ENCODE measurements around the gene CDPF1. TPM values are rescaled to one million over a fixed set of nuclear protein-coding genes. Genes with fewer than 3 reads are reported as not detected.

CDPF1 gene
- polyA plus RNA-seq, 1 donor from 2014 or later = 32.7 TPM

- H3K79me2 ChIP-seq (replicated peaks; ENCODE audit: insufficient read depth, low read length) = no peaks in the 10 kb centered on the region
- no peak overlapping the region for H3K4me3 ChIP-seq (ENCODE audit: low read length)
- no peak for TF ChIP-seq EP300 (conservative IDR thresholded peaks at IDR 0.05; ENCODE audit: poor library complexity, severe bottlenecking)
- no peaks in the 10 kb centered on the region for H3F3A ChIP-seq (ENCODE audit: insufficient read depth, low read length, poor library complexity, severe bottlenecking)
- H3K9me2 ChIP-seq (ENCODE audit: insufficient read depth, low read length) = no peaks in the 10 kb centered on the region
- H3K27ac ChIP-seq (ENCODE audit: low read length) = no peak overlapping the region
- H3K27me3 ChIP-seq (ENCODE audit: insufficient read depth, low read depth, low read length) = no peaks in the 10 kb centered on the region
- H3K4me2 ChIP-seq (ENCODE audit: low read length) = no peak overlapping the region
- H3K36me3 ChIP-seq (ENCODE audit: insufficient read depth, low read length) = no peaks in the 10 kb centered on the region
- H3K9me3 ChIP-seq (ENCODE audit: low read length) = no peaks in the 10 kb centered on the region
- H4K20me1 ChIP-seq (ENCODE audit: insufficient read depth) = no peaks in the 10 kb centered on the region
- H2AFZ ChIP-seq (ENCODE audit: low read depth, low read length) = no peak overlapping the region
- no peak overlapping the region for H3K9ac ChIP-seq (ENCODE audit: low read length)
Observed at GRCh38 chr22:46220921-46221320, 29.2 kb downstream of the CDPF1 start.

DNA sequence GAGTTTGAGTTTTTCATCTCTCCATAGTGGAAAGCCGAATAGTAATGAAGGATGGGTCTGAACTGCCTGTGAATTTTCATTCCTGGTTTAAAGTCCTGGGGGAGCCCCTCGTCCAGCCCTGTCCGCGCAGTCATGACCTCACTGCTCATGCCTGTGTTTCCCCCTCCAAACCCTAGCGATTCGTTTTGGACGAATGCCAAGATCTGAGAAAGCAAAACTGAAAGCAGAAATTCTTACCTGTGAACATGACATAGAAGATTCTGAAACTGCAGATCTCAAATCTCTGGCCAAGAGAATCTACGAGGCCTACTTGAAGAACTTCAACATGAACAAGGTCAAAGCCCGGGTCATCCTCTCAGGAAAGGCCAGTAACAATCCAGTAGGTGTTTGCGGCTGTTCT, 30.5 kb downstream of the CDPF1 start:
- no peaks in the 10 kb centered on the region for H3K36me3 ChIP-seq (ENCODE audit: insufficient read depth, low read length)
- no peak overlapping the region for H2AFZ ChIP-seq (ENCODE audit: low read depth, low read length)
- no peak overlapping the region for H3K27ac ChIP-seq (ENCODE audit: low read length)
- no peak overlapping the region for H3K4me3 ChIP-seq (ENCODE audit: low read length)
- H3K9me2 ChIP-seq (ENCODE audit: insufficient read depth, low read length) = no peaks in the 10 kb centered on the region
- no peaks in the 10 kb centered on the region for H3K9me3 ChIP-seq (ENCODE audit: low read length)
- no peak overlapping the region for H3K4me2 ChIP-seq (ENCODE audit: low read length)
- no peak for TF ChIP-seq REST (IDR thresholded peaks at IDR 0.05; ENCODE audit: borderline replicate concordance)
- no peak for TF ChIP-seq SMC3 (conservative IDR thresholded peaks at IDR 0.05; ENCODE audit: poor library complexity)
- no peak for TF ChIP-seq EZH2 (IDR thresholded peaks at IDR 0.05; ENCODE audit: borderline replicate concordance, insufficient read depth, low read length, poor library complexity, severe bottlenecking)
- TF ChIP-seq RAD21 (conservative IDR thresholded peaks at IDR 0.05) = no peak
- no peak for TF ChIP-seq MXI1 (conservative IDR thresholded peaks at IDR 0.05; ENCODE audit: poor library complexity, severe bottlenecking)
- TF ChIP-seq EP300 (conservative IDR thresholded peaks at IDR 0.05; ENCODE audit: poor library complexity, severe bottlenecking) = no peak
- TF ChIP-seq TAF1 (IDR thresholded peaks at IDR 0.05; ENCODE audit: low read depth) = no peak
- no peak for TF ChIP-seq POLR2AphosphoS5 (IDR thresholded peaks at IDR 0.05)
- TF ChIP-seq CTCF (IDR thresholded peaks at IDR 0.05; ENCODE audit: poor library complexity, severe bottlenecking) = no peak
- H4K20me1 ChIP-seq (ENCODE audit: insufficient read depth) = no peaks in the 10 kb centered on the region
- no peaks in the 10 kb centered on the region for H3K27me3 ChIP-seq (ENCODE audit: insufficient read depth, low read depth, low read length)
- H3K79me2 ChIP-seq (replicated peaks; ENCODE audit: insufficient read depth, low read length) = no peaks in the 10 kb centered on the region
- H3K9ac ChIP-seq (ENCODE audit: low read length) = no peak overlapping the region
- H3F3A ChIP-seq (ENCODE audit: insufficient read depth, low read length, poor library complexity, severe bottlenecking) = no peaks in the 10 kb centered on the region

DNA sequence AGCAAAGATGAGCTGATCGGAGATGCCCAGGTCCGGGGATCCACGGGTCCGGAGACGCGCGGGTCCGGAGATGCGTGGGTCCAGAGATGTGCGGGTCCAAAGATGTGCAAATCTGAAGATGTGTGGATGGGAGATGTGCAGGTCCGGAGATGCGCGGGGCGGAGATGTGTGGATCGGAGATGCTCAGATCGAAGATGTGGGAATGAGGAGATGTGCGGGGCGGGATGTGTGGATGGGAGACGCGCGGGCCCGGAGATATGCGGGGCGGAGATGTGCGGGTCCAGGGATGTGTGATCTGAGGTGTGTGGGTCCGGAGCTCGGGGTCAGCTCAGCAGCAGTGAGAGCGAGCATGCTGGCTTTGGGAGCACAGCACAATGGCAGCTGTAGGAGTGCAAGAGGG, 35.5 kb downstream of the CDPF1 start:
- no peaks in the 10 kb centered on the region for H3K36me3 ChIP-seq (ENCODE audit: insufficient read depth, low read length)
- H3K9me2 ChIP-seq (ENCODE audit: insufficient read depth, low read length) = no peaks in the 10 kb centered on the region
- H3F3A ChIP-seq (ENCODE audit: insufficient read depth, low read length, poor library complexity, severe bottlenecking) = no peaks in the 10 kb centered on the region
- no peaks in the 10 kb centered on the region for H3K27me3 ChIP-seq (ENCODE audit: insufficient read depth, low read depth, low read length)
- H3K27ac ChIP-seq (ENCODE audit: low read length) = no peak overlapping the region
- no peaks in the 10 kb centered on the region for H3K79me2 ChIP-seq (replicated peaks; ENCODE audit: insufficient read depth, low read length)
- TF ChIP-seq SMC3 (conservative IDR thresholded peaks at IDR 0.05; ENCODE audit: poor library complexity) (no peak), CTCF (IDR thresholded peaks at IDR 0.05; ENCODE audit: poor library complexity, severe bottlenecking) (no peak), RAD21 (conservative IDR thresholded peaks at IDR 0.05) (no peak), EZH2 (IDR thresholded peaks at IDR 0.05; ENCODE audit: borderline replicate concordance, insufficient read depth, low read length, poor library complexity, severe bottlenecking) (no peak), EP300 (conservative IDR thresholded peaks at IDR 0.05; ENCODE audit: poor library complexity, severe bottlenecking) (no peak), POLR2AphosphoS5 (IDR thresholded peaks at IDR 0.05) (no peak), REST (IDR thresholded peaks at IDR 0.05; ENCODE audit: borderline replicate concordance) (no peak), TAF1 (IDR thresholded peaks at IDR 0.05; ENCODE audit: low read depth) (no peak), MXI1 (conservative IDR thresholded peaks at IDR 0.05; ENCODE audit: poor library complexity, severe bottlenecking) (no peak)
- no peak overlapping the region for H2AFZ ChIP-seq (ENCODE audit: low read depth, low read length)
- no peaks in the 10 kb centered on the region for H3K9me3 ChIP-seq (ENCODE audit: low read length)
- no peak overlapping the region for H3K4me2 ChIP-seq (ENCODE audit: low read length)
- no peaks in the 10 kb centered on the region for H4K20me1 ChIP-seq (ENCODE audit: insufficient read depth)
- H3K9ac ChIP-seq (ENCODE audit: low read length) = no peak overlapping the region
- no peak overlapping the region for H3K4me3 ChIP-seq (ENCODE audit: low read length)
